Esophagus muscularis mucosa (tissue), 3 donors: ENCODE results near the gene LRRC4C.

Experiments used
- POLR2A ChIP-seq: fragments of 450-650 bp; IDR thresholded peaks from one replicate; pipeline ENCODE4 v1.6.1; 2017; ENCODE audit warnings: antibody characterized with exemption, moderate library complexity, mild to moderate bottlenecking, low read depth
- TF ChIP-seq, protein P1 (sequence below), 3 experiments: fragments of 200-600 bp in 2 of 3; fragments of 450-650 bp in 1 of 3; sonication (generic) in 2 of 3; IDR thresholded peaks; one replicate each; pipeline ENCODE4 v1.5.1; 2017 to 2019; ENCODE audit warnings: antibody characterized with exemption in 3 of 3, mild to moderate bottlenecking in 2 of 3, moderate library complexity in 1 of 3

- no peak for TF ChIP-seq POLR2A
- TF ChIP-seq, protein P1, sequence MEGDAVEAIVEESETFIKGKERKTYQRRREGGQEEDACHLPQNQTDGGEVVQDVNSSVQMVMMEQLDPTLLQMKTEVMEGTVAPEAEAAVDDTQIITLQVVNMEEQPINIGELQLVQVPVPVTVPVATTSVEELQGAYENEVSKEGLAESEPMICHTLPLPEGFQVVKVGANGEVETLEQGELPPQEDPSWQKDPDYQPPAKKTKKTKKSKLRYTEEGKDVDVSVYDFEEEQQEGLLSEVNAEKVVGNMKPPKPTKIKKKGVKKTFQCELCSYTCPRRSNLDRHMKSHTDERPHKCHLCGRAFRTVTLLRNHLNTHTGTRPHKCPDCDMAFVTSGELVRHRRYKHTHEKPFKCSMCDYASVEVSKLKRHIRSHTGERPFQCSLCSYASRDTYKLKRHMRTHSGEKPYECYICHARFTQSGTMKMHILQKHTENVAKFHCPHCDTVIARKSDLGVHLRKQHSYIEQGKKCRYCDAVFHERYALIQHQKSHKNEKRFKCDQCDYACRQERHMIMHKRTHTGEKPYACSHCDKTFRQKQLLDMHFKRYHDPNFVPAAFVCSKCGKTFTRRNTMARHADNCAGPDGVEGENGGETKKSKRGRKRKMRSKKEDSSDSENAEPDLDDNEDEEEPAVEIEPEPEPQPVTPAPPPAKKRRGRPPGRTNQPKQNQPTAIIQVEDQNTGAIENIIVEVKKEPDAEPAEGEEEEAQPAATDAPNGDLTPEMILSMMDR (IDR thresholded peaks at IDR 0.05) = no peak
Observed at GRCh38 chr11:40938002-40938401, 521.5 kb downstream of the LRRC4C start.
